HG03103 (cell line): ENCODE results near the gene LRRC49.

Source experiments
- ATAC-seq: cut with Tn5 transposase; IDR thresholded peaks from one replicate; pipeline ENCODE4 v1.9.1; 2021; ENCODE audit warnings: low read depth; ENCODE audit not compliant: unreplicated experiment

LRRC49 gene

DNA sequence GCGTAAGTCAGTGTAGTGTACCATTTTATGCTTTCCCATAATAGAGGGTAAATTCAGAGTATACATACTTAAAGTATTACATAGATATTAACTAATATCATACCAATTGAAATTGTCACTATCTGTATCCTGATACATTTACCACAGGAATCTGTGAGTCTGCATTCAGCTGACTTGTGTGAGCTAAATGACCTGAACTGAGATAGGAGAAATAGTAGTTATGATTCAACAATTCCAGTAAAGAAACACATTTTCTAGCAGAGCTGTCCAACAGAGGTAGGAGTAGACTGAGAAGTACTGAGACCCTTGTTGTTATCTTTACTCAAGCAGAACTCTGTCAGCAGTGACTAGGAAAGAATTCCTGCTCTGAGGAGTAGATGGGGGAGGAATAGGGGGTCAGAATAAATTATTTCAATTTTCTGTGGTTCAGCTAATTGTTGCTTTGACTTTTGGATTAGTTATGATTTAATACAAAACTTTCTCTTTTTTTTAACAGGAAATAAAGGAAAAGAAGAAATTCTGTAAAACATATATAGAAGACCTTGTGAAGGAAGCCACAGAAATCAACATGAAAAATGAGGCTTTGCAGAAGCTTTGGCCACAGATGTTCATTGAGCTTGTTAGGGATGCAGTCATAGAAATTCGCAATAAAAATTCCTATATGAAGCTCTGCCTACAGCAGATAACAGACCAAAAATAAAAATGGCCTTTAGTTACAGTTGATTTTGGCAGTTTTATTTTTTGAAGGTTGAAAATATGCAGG, 156.5 kb downstream of the LRRC49 start:
- no peak for ATAC-seq

- ATAC-seq: no peak
Measured at GRCh38 chr15:71049706-71050422, 157.2 kb downstream of the LRRC49 start.

DNA sequence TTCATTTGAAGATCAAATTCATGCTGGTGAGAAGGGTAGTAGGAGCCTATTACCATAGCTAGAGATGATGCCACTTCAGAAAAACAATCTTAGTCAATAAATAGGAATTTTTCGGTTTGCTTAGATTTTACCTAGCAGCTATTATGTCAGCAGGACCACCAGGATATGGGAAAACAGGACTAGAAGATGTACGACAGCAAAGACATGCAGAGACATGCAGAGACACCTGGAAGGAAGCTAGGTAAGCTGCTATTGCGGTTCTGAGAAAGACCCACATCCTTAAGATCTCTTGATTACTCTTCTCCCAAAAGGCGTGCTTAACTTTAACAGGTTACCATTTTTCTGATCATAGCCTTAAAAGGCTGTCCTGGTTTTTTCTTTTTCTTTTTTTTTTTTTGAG, 157.8 kb downstream of the LRRC49 start:
- ATAC-seq: no peak

- ATAC-seq: no peak
Measured at GRCh38 chr15:71051539-71051938, 158.9 kb downstream of the LRRC49 start.

GRCh38 chr15:71052356-71052755, 159.7 kb downstream of the LRRC49 start:
- ATAC-seq: no peak

GRCh38 chr15:71054286-71054952, 161.8 kb downstream of the LRRC49 start:
- no peak for ATAC-seq

GRCh38 chr15:71055461-71055860, 162.8 kb downstream of the LRRC49 start:
- no peak for ATAC-seq

DNA sequence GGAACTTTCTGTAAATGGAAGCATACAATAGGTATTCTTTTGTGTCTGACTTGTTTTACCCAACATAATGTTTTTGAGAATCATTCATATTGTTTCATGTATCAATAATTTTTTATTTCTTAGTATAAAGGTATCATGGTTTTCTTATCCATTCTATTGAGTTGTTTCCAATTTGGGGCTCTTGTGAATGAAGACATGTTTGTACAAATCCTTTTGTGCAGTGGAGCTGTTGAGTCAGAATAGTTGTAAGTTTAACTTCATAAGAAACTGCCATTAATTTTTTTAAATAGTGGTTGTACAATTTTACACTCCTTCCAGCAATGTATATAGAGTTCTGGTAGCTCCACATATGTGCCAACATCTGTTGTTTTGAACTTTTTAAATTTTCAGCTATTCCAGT, 163.5 kb downstream of the LRRC49 start:
- ATAC-seq: no peak

DNA sequence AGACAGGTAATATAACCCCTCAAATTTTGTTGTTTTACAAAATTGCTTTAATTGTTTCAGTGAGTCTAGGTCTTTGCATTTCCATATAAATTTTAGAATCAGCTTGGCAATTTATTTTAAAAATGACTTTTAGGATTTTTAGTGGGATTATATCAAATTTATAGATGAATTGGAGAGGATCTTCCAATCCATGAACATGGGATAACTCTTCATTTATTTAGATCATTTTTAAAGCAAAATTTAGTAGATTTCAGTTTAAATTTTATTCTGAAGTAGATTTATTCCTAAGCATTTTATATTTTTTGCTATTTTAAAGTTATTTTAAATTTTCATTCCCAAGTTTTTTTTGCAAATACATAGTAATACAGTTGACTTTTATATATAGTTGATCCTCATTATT, 164.5 kb downstream of the LRRC49 start:
- ATAC-seq: no peak

DNA sequence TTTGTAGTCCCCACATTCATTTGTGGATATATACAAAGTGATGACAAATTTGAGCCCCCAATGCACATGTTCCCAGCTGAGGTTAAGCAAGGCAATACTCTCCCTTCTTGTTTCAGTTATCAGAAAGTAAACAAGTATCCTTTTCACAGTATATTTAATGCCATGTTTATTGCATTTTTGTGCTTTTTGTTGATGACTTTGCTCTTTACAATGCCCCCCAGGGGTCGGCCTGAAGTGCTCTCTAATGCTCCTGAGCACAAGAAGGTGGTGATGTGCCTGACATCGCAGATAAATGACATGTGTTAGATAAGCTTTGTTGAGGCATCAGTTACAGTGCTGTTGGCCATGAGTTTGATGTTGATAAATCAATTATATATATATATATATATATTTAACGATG, 165.0 kb downstream of the LRRC49 start:
- ATAC-seq: no peak

DNA sequence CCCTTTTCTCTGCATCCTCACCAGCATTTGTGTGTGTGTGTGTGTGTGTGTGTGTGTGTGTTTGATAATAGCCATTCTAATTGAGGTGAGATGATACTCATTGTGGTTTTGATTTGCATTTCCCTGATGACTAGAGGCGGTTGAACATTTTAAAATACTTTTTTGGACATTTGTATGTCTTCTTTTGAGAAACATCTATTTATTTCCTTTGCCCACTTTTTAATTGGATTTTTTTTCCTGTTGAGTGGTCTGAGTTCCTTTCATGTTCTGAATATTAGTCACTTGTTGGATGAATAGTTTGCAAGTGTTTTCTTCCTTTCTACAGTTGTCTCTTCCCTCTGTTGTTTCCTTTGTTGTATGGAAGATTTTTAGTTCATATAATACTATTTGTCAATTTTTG, 168.4 kb downstream of the LRRC49 start:
- ATAC-seq: no peak

DNA sequence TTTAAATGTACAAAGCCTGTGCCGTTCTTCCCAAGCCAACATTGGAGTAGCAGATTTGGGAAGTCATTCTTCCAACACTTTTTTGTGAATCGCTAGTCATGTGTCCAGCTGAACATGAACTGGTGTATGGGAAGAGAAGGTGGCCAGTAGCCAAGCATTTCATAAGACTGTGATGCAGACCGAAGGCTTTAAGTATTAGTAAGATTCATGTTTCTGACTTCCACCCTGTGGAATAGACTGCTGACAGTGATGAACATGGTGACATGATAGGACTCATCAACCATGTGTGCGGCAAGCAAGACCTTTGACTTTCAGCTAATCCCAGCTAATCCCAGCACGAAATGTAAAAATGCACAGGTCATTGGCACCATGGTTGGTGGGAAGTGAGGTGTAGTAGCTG, 174.4 kb downstream of the LRRC49 start:
- no peak for ATAC-seq

- no peak for ATAC-seq
Measured at GRCh38 chr15:71069693-71070092, 177.1 kb downstream of the LRRC49 start.

GRCh38 chr15:71071529-71071928, 178.9 kb downstream of the LRRC49 start:
- no peak for ATAC-seq

DNA sequence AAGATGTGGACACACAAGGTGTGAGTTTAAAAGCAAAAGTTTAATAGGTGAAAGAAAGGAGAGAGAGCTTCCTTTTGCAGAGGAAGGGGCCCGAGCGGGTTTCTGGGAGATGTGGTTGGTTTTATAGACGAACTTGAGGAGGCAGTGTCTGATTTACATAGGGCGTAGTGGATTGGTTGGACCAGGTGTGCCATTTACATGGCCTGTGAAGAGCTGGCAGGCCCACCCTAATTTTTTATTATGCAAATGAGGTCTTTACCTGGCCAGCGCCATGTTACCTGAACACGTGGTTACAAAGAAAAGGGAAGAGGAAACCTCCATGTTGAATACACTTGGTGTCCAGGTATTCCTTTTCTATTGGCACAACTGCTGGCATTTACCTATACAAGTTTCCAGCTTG, 179.8 kb downstream of the LRRC49 start:
- ATAC-seq: no peak

DNA sequence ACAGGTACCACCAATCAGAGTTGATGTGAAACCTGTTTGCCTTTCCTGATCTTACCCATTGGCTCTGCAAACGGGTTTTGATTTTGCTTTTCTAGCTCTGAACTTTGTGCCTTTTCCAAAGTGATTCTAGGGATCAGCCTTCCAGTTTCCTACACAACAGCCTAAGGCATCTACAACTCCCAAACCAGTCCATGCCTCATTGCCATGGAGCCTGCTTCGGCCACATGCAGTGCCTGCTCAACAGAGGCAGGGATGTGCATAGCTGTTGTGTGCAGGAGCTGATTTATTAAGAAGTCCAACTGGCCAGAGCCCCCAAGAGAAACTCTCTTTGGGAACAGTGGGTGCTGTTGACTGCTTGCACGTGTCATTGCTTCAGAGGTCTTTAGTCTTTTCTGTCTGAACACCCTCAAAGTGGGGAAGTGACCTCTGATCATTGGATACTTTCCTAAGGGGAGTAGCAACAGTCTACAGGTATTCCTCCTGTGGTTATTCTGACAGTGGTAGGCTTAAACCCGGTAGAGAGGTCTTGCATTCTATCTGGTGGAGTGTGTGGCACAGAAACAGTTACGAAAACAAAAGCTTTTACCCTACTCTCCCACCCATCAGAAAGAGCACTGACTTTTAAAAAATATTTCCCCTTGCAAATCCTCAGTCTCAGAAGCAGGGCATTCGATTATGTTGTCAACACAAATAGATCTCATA, 186.0 kb downstream of the LRRC49 start:
- no peak for ATAC-seq

- no peak for ATAC-seq
Measured at GRCh38 chr15:71079208-71080044, 186.8 kb downstream of the LRRC49 start.

DNA sequence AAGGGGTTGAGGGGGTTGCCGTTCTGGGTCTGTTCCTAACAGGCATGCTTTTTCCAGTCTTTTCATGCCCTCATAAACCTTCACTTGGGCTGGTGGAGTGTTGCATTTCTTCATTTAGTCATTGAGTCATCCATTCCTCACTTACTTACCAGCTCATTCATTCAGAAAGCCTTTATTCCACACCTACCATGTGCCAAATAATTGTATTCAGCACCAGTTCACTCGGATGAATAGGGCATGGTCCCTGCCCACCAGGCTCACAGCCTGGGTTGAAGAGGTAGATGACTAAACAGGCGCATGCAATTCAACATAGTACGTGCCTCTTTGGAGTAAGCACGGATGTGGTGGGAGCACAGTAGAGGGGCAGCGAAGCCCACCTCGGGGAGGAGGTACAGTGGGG, 187.5 kb downstream of the LRRC49 start:
- no peak for ATAC-seq

DNA sequence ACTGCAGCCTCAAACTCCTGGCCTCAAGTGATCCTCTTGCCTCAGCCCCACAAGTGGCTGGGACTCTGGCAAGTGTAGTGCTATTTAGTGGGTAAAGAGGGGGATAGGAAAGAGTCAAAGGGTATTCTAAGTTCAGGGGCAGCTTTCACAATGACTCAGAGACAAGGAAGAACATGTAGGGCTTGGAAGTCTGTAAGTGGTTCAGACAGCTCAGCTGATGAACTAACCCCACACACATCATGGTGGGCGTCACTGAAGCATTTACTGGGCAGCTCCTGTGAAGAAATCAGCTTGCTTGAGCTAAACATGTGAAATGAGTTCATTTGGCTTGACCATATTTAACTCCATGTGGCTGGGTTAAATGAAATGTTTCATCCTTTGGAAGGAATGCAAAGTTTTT, 188.1 kb downstream of the LRRC49 start:
- ATAC-seq: no peak

DNA sequence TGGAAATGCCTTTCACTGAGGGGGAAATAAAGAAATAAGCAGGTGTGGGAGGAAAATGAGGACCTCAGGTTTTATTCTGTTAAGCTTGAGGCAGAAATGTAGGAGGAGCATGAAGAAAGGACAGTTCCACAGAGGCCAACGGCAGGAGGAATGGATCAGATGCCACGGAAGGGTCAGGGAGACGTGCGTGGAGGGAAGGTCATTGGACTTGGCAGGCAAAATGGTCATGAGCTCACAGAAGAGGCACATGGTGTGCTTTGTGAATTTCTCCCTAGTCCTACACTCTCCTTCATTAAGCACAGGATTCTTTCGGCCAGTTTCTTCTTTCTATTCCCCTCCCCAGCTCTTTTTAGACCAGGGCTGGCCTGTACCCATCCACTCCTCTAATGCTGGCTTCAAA, 190.2 kb downstream of the LRRC49 start:
- ATAC-seq: no peak
